Measurements from ENCODE around the gene SLC13A2.

The SLC13A2 gene

GRCh38 chr17:28471531-28472342 is 1.7 kb upstream of the SLC13A2 start:
- DNase-seq = no peak

- DNase-seq = no peak
Observed at GRCh38 chr17:28472871-28473497, 460 bp upstream of the SLC13A2 start.

GRCh38 chr17:28474111-28474531 is 677 bp downstream of the SLC13A2 start:
- DNase-seq = no peak

- DNase-seq = no peak
Observed at GRCh38 chr17:28475151-28475900, 1.9 kb downstream of the SLC13A2 start.

- no peak for DNase-seq
Observed at GRCh38 chr17:28476076-28476865, 2.8 kb downstream of the SLC13A2 start.

GRCh38 chr17:28477928-28478327 is 4.5 kb downstream of the SLC13A2 start:
- no peak for DNase-seq

GRCh38 chr17:28478712-28479615 is 5.5 kb downstream of the SLC13A2 start:
- no peak for DNase-seq

GRCh38 chr17:28480278-28480677 is 6.8 kb downstream of the SLC13A2 start:
- no peak for DNase-seq

- no peak for DNase-seq
Observed at GRCh38 chr17:28480799-28481571, 7.5 kb downstream of the SLC13A2 start.

GRCh38 chr17:28482551-28483199 is 9.2 kb downstream of the SLC13A2 start:
- DNase-seq = no peak

GRCh38 chr17:28484296-28484695 is 10.9 kb downstream of the SLC13A2 start:
- DNase-seq = no peak

- DNase-seq = no peak
Observed at GRCh38 chr17:28485049-28485448, 11.6 kb downstream of the SLC13A2 start.

- no peak for DNase-seq
Observed at GRCh38 chr17:28487881-28488532, 14.6 kb downstream of the SLC13A2 start.

GRCh38 chr17:28488533-28489276 is 15.3 kb downstream of the SLC13A2 start:
- no peak for DNase-seq

- DNase-seq = no peak
Observed at GRCh38 chr17:28491286-28491685, 17.8 kb downstream of the SLC13A2 start.

- DNase-seq = no peak
Observed at GRCh38 chr17:28491860-28492259, 18.4 kb downstream of the SLC13A2 start.

- DNase-seq = no peak
Observed at GRCh38 chr17:28492352-28493310, 19.2 kb downstream of the SLC13A2 start.

- DNase-seq = no peak
Observed at GRCh38 chr17:28493460-28493859, 20.0 kb downstream of the SLC13A2 start.
